HepG2 (cell line): ENCODE measurements around the gene STN1. TPM values are rescaled to one million over a fixed set of nuclear protein-coding genes. Genes with fewer than 3 reads are reported as not detected.

Experiments used
- ADNP ChIP-seq: sonication (generic); formaldehyde crosslinking; IDR thresholded peaks from 2 replicates; pipeline ENCODE4 v1.4.0; 2020; ENCODE audit warnings: missing genetic modification reagents
- CBX5 ChIP-seq: sonication (generic); formaldehyde crosslinking; IDR thresholded peaks from 2 replicates; pipeline ENCODE4 v1.4.0; 2020; ENCODE audit warnings: missing genetic modification reagents, borderline replicate concordance
- CREB3 ChIP-seq: sonication (generic); formaldehyde crosslinking; IDR thresholded peaks from 2 replicates; pipeline ENCODE4 v1.5.0; 2020; ENCODE audit warnings: missing genetic modification reagents
- E2F2 ChIP-seq: sonication (generic); formaldehyde crosslinking; IDR thresholded peaks from 2 replicates; pipeline ENCODE4 v1.4.0; 2020; ENCODE audit warnings: missing genetic modification reagents, borderline replicate concordance
- GFI1 ChIP-seq: sonication (generic); formaldehyde crosslinking; IDR thresholded peaks from 2 replicates; pipeline ENCODE4 v1.5.0; 2020; ENCODE audit warnings: missing genetic modification reagents, mild to moderate bottlenecking, borderline replicate concordance
- GZF1 ChIP-seq: sonication (generic); formaldehyde crosslinking; IDR thresholded peaks from 2 replicates; pipeline ENCODE4 v1.5.1; 2020; ENCODE audit warnings: mild to moderate bottlenecking, missing genetic modification reagents
- IRF1 ChIP-seq: sonication (generic); formaldehyde crosslinking; IDR thresholded peaks from 2 replicates; pipeline ENCODE4 v1.4.0; 2020; ENCODE audit warnings: low read depth, mild to moderate bottlenecking, missing genetic modification reagents
- MED13 ChIP-seq: sonication (generic); formaldehyde crosslinking; IDR thresholded peaks from 2 replicates; pipeline ENCODE4 v1.5.0; 2020; ENCODE audit warnings: missing genetic modification reagents
- RARA ChIP-seq: IDR thresholded peaks from 2 replicates; pipeline ENCODE4 v1.6.1; 2016; ENCODE audit warnings: missing genetic modification reagents, missing compliant biosample characterization
- SMARCE1 ChIP-seq: fragments of 450-650 bp; IDR thresholded peaks from 2 replicates; pipeline ENCODE4 v1.6.1; 2017; ENCODE audit warnings: borderline replicate concordance
- SPEN ChIP-seq: sonication (generic); formaldehyde crosslinking; IDR thresholded peaks from 2 replicates; pipeline ENCODE4 v1.5.1; 2020; ENCODE audit warnings: low read depth, mild to moderate bottlenecking, missing genetic modification reagents
- TGIF2 ChIP-seq: IDR thresholded peaks from 2 replicates; pipeline ENCODE4 v1.6.1; 2016; ENCODE audit warnings: control low read depth, missing compliant biosample characterization
- ZBTB14 ChIP-seq: sonication (generic); formaldehyde crosslinking; IDR thresholded peaks from 2 replicates; pipeline ENCODE4 v1.4.0; 2020; ENCODE audit warnings: missing genetic modification reagents
- ZHX1 ChIP-seq: sonication (generic); formaldehyde crosslinking; IDR thresholded peaks from 2 replicates; pipeline ENCODE4 v1.8.1; 2022; ENCODE audit warnings: low read depth, mild to moderate bottlenecking, missing genetic modification reagents
- ZNF224 ChIP-seq: sonication (generic); formaldehyde crosslinking; IDR thresholded peaks from 2 replicates; pipeline ENCODE4 v1.5.0; 2020; ENCODE audit warnings: mild to moderate bottlenecking, missing genetic modification reagents
- ZNF260 ChIP-seq: sonication (generic); formaldehyde crosslinking; IDR thresholded peaks from 2 replicates; pipeline ENCODE4 v1.4.0; 2020; ENCODE audit warnings: missing genetic modification reagents, low read depth, mild to moderate bottlenecking, borderline replicate concordance
- ZNF44 ChIP-seq: sonication (generic); formaldehyde crosslinking; IDR thresholded peaks from 2 replicates; pipeline ENCODE4 v1.5.1; 2020; ENCODE audit warnings: mild to moderate bottlenecking, missing genetic modification reagents
- ZNF775 ChIP-seq: sonication (generic); formaldehyde crosslinking; IDR thresholded peaks from 2 replicates; pipeline ENCODE4 v1.4.0; 2020; ENCODE audit warnings: missing genetic modification reagents, mild to moderate bottlenecking, moderate library complexity, borderline replicate concordance
- ZNF776 ChIP-seq: sonication (generic); formaldehyde crosslinking; IDR thresholded peaks from 2 replicates; pipeline ENCODE4 v1.4.0; 2020; ENCODE audit warnings: mild to moderate bottlenecking, missing genetic modification reagents
- ZXDC ChIP-seq: sonication (generic); formaldehyde crosslinking; IDR thresholded peaks from 2 replicates; pipeline ENCODE4 v1.5.0; 2020; ENCODE audit warnings: mild to moderate bottlenecking, missing genetic modification reagents
- polyA plus RNA-seq, 8 experiments: library from polyadenylated mRNA; depleted of rRNA in 3 of 8; stranded (reverse) in 7 of 8; unstranded in 1 of 8; fragments of >200 nt; fragmentation: Illumina TruSeq in 4 of 8; extraction: Trizol in 4 of 8; gene quantifications; 2 replicates each; pipeline versions ENCODE4 v1.2.1 to v1.2.3, GENCODE V29; 2011 to 2016; ENCODE audit warnings: low read depth in 4 of 8, missing spikeins in 1 of 8, mixed read lengths in 1 of 8; ENCODE audit not compliant: insufficient read depth in 1 of 8
- total RNA-seq, 5 experiments: library from RNA; depleted of rRNA; stranded (reverse); fragments of >200 nt; fragmentation: Illumina TruSeq; extraction: Trizol; gene quantifications; 2 replicates each; pipeline ENCODE4 v1.2.3, GENCODE V29; 2016; ENCODE audit warnings: low read depth in 1 of 5

STN1 gene
- total and polyA plus RNA-seq, 2 of the 13 experiments (the other 11 are each of a cell fraction or from before 2014, with no cell fraction given) = 17.6 to 22.7 TPM

- TF ChIP-seq SPEN (peak; percentile 63; the same call in 1 of the 2 replicates), TGIF2 (CRISPR knock-in tag) (0 out of 2 replicates have a peak, but pooled peaks have one; percentile 50), CREB3 (CRISPR knock-in tag) (no peak), ZBTB14 (CRISPR knock-in tag) (no peak), ZNF775 (CRISPR knock-in tag) (no peak; the same call in 1 of the 2 replicates), GFI1 (no peak), ADNP (CRISPR knock-in tag) (no peak), ZHX1 (CRISPR knock-in tag) (no peak), ZNF260 (CRISPR knock-in tag) (no peak), ZXDC (CRISPR knock-in tag) (no peak), RARA (CRISPR knock-in tag) (no peak), GZF1 (CRISPR knock-in tag) (no peak), ZNF44 (no peak), ZNF776 (CRISPR knock-in tag) (no peak; the same call in 1 of the 2 replicates), ZNF224 (CRISPR knock-in tag) (no peak), IRF1 (CRISPR knock-in tag) (no peak), CBX5 (CRISPR knock-in tag) (peak; percentile 34; the same call in 1 of the 2 replicates), SMARCE1 (no peak), MED13 (CRISPR knock-in tag) (0 out of 2 replicates have a peak, but pooled peaks have one; percentile 41), E2F2 (CRISPR knock-in tag) (no peak)
Observed at GRCh38 chr10:103917302-103918052, 507 bp downstream of the STN1 start (continued).
